Spinal cord (tissue), 10 donors: ENCODE results near the gene KRTAP5-2. TPM values are rescaled to one million over a fixed set of nuclear protein-coding genes. Genes with fewer than 3 reads are reported as not detected.
"Not testable (repeated sequence)": the region's sequence is repeated elsewhere in the genome, so short reads cannot be mapped to it uniquely, and the experiment has no call there.

Experiments used
- DNase-seq, 6 donors: peaks; one replicate each; pipeline versions ENCODE4 v3.0.0 to v3.0.0-alpha.2; 2013 to 2015; ENCODE audit warnings: low spot score in 6 of 6, low read depth in 4 of 6
- H3K27ac ChIP-seq: one replicate; pipeline ENCODE4 v1.5.1; 2013; ENCODE audit warnings: low read depth, low read length, control low read depth
- H3K27me3 ChIP-seq: one replicate; pipeline ENCODE4 v1.6.1; 2013; ENCODE audit warnings: low read length; ENCODE audit not compliant: control insufficient read depth, insufficient read depth
- H3K36me3 ChIP-seq: one replicate; pipeline ENCODE4 v1.6.1; 2013; ENCODE audit warnings: low read length; ENCODE audit not compliant: control insufficient read depth, insufficient read depth
- H3K4me1 ChIP-seq: one replicate; pipeline ENCODE4 v1.6.1; 2013; ENCODE audit warnings: low read length; ENCODE audit not compliant: control insufficient read depth, insufficient read depth
- H3K4me3 ChIP-seq: one replicate; pipeline ENCODE4 v1.5.1; 2013; ENCODE audit warnings: low read depth, low read length, control low read depth
- H3K9me3 ChIP-seq: one replicate; pipeline ENCODE4 v1.6.1; 2013; ENCODE audit warnings: low read length; ENCODE audit not compliant: control insufficient read depth, insufficient read depth
- WGBS: methylation state at CpG from one replicate; pipeline ENCODE4 v1.1.5; 2013; ENCODE audit warnings: missing lambda C conversion rate; ENCODE audit not compliant: insufficient coverage; 5-methylcytosine and 5-hydroxymethylcytosine counted together
- long read RNA-seq, 4 donors: transcript quantifications; one replicate each; lab custom pipeline, GENCODE V29; 2026
- polyA plus RNA-seq, 2 donors: library from polyadenylated mRNA; unstranded; fragments of 120-200 nt; gene quantifications; one replicate each; pipeline ENCODE4 v1.2.1, GENCODE V29; 2013; ENCODE audit not compliant: insufficient read length in 2 of 2
- total RNA-seq, 2 donors: library from RNA; depleted of rRNA in 1 of 2; stranded (reverse); fragments of 120-200 nt in 1 of 2; fragments of >200 nt in 1 of 2; gene quantifications; one replicate each; pipeline versions ENCODE4 v1.2.3 to v1.2.4, GENCODE V29; 2013 to 2014
- donor health status: healthy.

The KRTAP5-2 gene
- total RNA-seq, result not detected
- polyA plus RNA-seq, result under 1 TPM in 1 of 2 donors, not detected in 1; 0.50 TPM
- long read RNA-seq, donor 1, partial matches to known transcripts, result 0 of 1 reads
- long read RNA-seq, donor 1, other reads (novel, unspliced or antisense), result 0 of 1 reads
- long read RNA-seq, donor 2, partial matches to known transcripts, result 0 of 1 reads
- long read RNA-seq, donor 2, other reads (novel, unspliced or antisense), result 0 of 1 reads
- long read RNA-seq, donor 3, result 0 reads
- long read RNA-seq, donor 4, result 0 reads

GRCh38 chr11:1597994-1598380 is at the start of gene KRTAP5-2:
TSS of gene KRTAP5-2 (minus strand) at chr11:1598294. CDS start at chr11:1598250, 44 bp downstream.
- H3K9me3 ChIP-seq, result no peaks in the 10 kb centered on the region
- 100% methylated on average over 1 of the region's 4 CpGs for WGBS
- no peaks in the 10 kb centered on the region for H3K27me3 ChIP-seq
- H3K4me1 ChIP-seq, result no peaks in the 10 kb centered on the region
- peaks cover 11% of the 10 kb centered on the region for H3K36me3 ChIP-seq
- no peak within 1 kb of the TSS for H3K4me3 ChIP-seq
- DNase-seq, result no peak
- H3K27ac ChIP-seq, result no peak within 1 kb of the TSS

- not testable (repeated sequence) for H3K27ac ChIP-seq, H3K9me3 ChIP-seq, H3K27me3 ChIP-seq, H3K4me1 ChIP-seq, H3K36me3 ChIP-seq, H3K4me3 ChIP-seq, DNase-seq
- WGBS, result no CpG with 5 or more reads among the region's 10 CpGs
Measured at GRCh38 chr11:1646540-1646939, 48.4 kb upstream of the KRTAP5-2 start.

GRCh38 chr11:1645357-1645821 is 47.3 kb upstream of the KRTAP5-2 start:
- H3K27me3 ChIP-seq, result peaks cover 4% of the 10 kb centered on the region
- no peaks in the 10 kb centered on the region for H3K4me1 ChIP-seq
- no peak overlapping the region for H3K27ac ChIP-seq
- no peaks in the 10 kb centered on the region for H3K9me3 ChIP-seq
- H3K36me3 ChIP-seq, result no peaks in the 10 kb centered on the region
- WGBS, result 85% methylated on average over 12 of the region's 12 CpGs
- no peak overlapping the region for H3K4me3 ChIP-seq
- DNase-seq, result no peak

- 88% methylated on average over 12 of the region's 20 CpGs for WGBS
- H3K36me3 ChIP-seq, result no peaks in the 10 kb centered on the region
- no peaks in the 10 kb centered on the region for H3K27me3 ChIP-seq
- H3K27ac ChIP-seq, result no peak overlapping the region
- no peaks in the 10 kb centered on the region for H3K9me3 ChIP-seq
- H3K4me3 ChIP-seq, result no peak overlapping the region
- DNase-seq, result no peak
- H3K4me1 ChIP-seq, result no peaks in the 10 kb centered on the region
Measured at GRCh38 chr11:1644601-1645356, 46.7 kb upstream of the KRTAP5-2 start.

GRCh38 chr11:1643146-1643690 is 45.1 kb upstream of the KRTAP5-2 start:
- no peak overlapping the region for H3K27ac ChIP-seq
- no peaks in the 10 kb centered on the region for H3K27me3 ChIP-seq
- no peaks in the 10 kb centered on the region for H3K36me3 ChIP-seq
- WGBS, result 91% methylated on average over 14 of the region's 20 CpGs
- DNase-seq, result no peak
- H3K9me3 ChIP-seq, result no peaks in the 10 kb centered on the region
- no peak overlapping the region for H3K4me3 ChIP-seq
- peaks cover 3% of the 10 kb centered on the region for H3K4me1 ChIP-seq

- Histone ChIP-seq H3K4me3 (no peak overlapping the region), H3K27ac (no peak overlapping the region), H3K4me1 (peaks cover 3% of the 10 kb centered on the region), H3K9me3 (no peaks in the 10 kb centered on the region), H3K36me3 (no peaks in the 10 kb centered on the region), H3K27me3 (no peaks in the 10 kb centered on the region)
- 80% methylated on average over 20 of the region's 29 CpGs for WGBS
- no peak for DNase-seq
Measured at GRCh38 chr11:1642288-1643145, 44.4 kb upstream of the KRTAP5-2 start.

GRCh38 chr11:1641096-1641495 is 43.0 kb upstream of the KRTAP5-2 start:
- no peaks in the 10 kb centered on the region for H3K36me3 ChIP-seq
- WGBS, result 92% methylated on average over 14 of the region's 15 CpGs
- no peak for DNase-seq
- peaks cover 3% of the 10 kb centered on the region for H3K4me1 ChIP-seq
- no peak overlapping the region for H3K4me3 ChIP-seq
- no peak overlapping the region for H3K27ac ChIP-seq
- H3K9me3 ChIP-seq, result no peaks in the 10 kb centered on the region
- no peaks in the 10 kb centered on the region for H3K27me3 ChIP-seq

GRCh38 chr11:1640076-1640946 is 42.2 kb upstream of the KRTAP5-2 start:
- no peak overlapping the region for H3K27ac ChIP-seq
- WGBS, result 54% methylated on average over 30 of the region's 32 CpGs
- peak in 2 of 6 donors; percentile 27 to 65 for DNase-seq

More at GRCh38 chr11:1640076-1640946, 42.2 kb upstream of the KRTAP5-2 start:
- Histone ChIP-seq H3K4me3 (no peak overlapping the region), H3K27me3 (no peaks in the 10 kb centered on the region), H3K4me1 (peaks cover 3% of the 10 kb centered on the region), H3K9me3 (no peaks in the 10 kb centered on the region), H3K36me3 (no peaks in the 10 kb centered on the region)
